Suprapubic skin (tissue), 4 donors: ENCODE data around the gene HIBADH. TPM values are rescaled to one million over a fixed set of nuclear protein-coding genes. Genes with fewer than 3 reads are reported as not detected.

Experiments used
- DNase-seq, 2 donors: peaks; one replicate each; pipeline ENCODE4 v3.0.0-alpha.2; 2019; ENCODE audit warnings: low spot score in 2 of 2
- H3K27ac ChIP-seq: fragments of 200-600 bp; sonication (generic); one replicate; pipeline ENCODE4 v1.5.1; 2019
- H3K27me3 ChIP-seq: fragments of 200-600 bp; sonication (generic); one replicate; pipeline ENCODE4 v1.5.1; 2019
- H3K36me3 ChIP-seq: fragments of 200-600 bp; sonication (generic); one replicate; pipeline ENCODE4 v1.5.1; 2019
- H3K4me1 ChIP-seq: fragments of 200-600 bp; sonication (generic); one replicate; pipeline ENCODE4 v1.5.1; 2019
- H3K4me3 ChIP-seq: fragments of 200-600 bp; sonication (generic); one replicate; pipeline ENCODE4 v1.5.1; 2019; ENCODE audit warnings: mild to moderate bottlenecking
- H3K9me3 ChIP-seq: fragments of 200-600 bp; sonication (generic); one replicate; pipeline ENCODE4 v1.5.1; 2019
- EP300 ChIP-seq: sonication (generic); formaldehyde crosslinking; IDR thresholded peaks from one replicate; pipeline ENCODE4 v1.6.1; 2017; ENCODE audit warnings: antibody characterized with exemption
- POLR2A ChIP-seq, 2 donors: fragments of 450-650 bp; IDR thresholded peaks; one replicate each; pipeline ENCODE4 v1.6.1; 2017; ENCODE audit warnings: antibody characterized with exemption in 2 of 2, mild to moderate bottlenecking in 2 of 2, moderate library complexity in 2 of 2
- POLR2AphosphoS5 ChIP-seq, 3 donors: sonication (generic); formaldehyde crosslinking; IDR thresholded peaks; one replicate each; pipeline ENCODE4 v1.6.1; 2017; ENCODE audit warnings: antibody characterized with exemption in 3 of 3
- WGBS: methylation state at CpG from one replicate; pipeline ENCODE4 v1.1.5; 2018; 5-methylcytosine and 5-hydroxymethylcytosine counted together
- total RNA-seq, 4 donors: library from RNA; depleted of rRNA; stranded (reverse); fragments of >200 nt; gene quantifications; one replicate each; pipeline ENCODE4 v1.1.0, GENCODE V29; 2016
- TF ChIP-seq, protein P1 (sequence below), 2 donors: fragments of 200-600 bp in 1 of 2; fragments of 450-650 bp in 1 of 2; sonication (generic) in 1 of 2; IDR thresholded peaks; one replicate each; pipeline ENCODE4 v1.5.1; 2016 to 2019; ENCODE audit warnings: antibody characterized with exemption in 2 of 2, mild to moderate bottlenecking in 1 of 2, moderate library complexity in 1 of 2

HIBADH gene
- total RNA-seq, 4 donors from 2014 or later, result 27.9 to 35.2 (median 30.2) TPM

DNA sequence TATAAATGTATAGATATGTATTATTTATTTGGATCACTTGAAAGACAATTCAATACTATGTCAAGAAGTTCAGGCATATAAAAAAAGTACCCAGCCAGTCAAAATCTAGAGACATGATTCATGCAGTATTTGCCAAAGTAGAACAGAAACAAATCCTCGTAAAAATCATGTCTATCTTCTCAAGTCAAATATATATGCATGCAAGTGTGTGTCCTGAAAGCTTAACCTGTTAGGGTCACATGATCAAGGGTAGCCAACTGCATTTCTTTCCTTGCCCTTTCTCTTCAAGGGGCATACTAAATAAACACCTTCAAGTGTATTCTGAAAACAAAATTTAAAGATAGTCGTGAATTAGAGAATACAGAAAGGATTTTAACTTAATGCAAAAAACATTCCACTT lies 107.0 kb downstream of the HIBADH start:
- no peak for DNase-seq
- Histone ChIP-seq H3K27me3 (no peaks in the 10 kb centered on the region), H3K36me3 (no peaks in the 10 kb centered on the region), H3K9me3 (no peaks in the 10 kb centered on the region), H3K4me3 (no peak overlapping the region), H3K27ac (no peak overlapping the region), H3K4me1 (no peaks in the 10 kb centered on the region)
- TF ChIP-seq POLR2AphosphoS5 (IDR thresholded peaks at IDR 0.05) (no peak), POLR2A (IDR thresholded peaks at IDR 0.05) (no peak), EP300 (no peak)
- TF ChIP-seq, protein P1, sequence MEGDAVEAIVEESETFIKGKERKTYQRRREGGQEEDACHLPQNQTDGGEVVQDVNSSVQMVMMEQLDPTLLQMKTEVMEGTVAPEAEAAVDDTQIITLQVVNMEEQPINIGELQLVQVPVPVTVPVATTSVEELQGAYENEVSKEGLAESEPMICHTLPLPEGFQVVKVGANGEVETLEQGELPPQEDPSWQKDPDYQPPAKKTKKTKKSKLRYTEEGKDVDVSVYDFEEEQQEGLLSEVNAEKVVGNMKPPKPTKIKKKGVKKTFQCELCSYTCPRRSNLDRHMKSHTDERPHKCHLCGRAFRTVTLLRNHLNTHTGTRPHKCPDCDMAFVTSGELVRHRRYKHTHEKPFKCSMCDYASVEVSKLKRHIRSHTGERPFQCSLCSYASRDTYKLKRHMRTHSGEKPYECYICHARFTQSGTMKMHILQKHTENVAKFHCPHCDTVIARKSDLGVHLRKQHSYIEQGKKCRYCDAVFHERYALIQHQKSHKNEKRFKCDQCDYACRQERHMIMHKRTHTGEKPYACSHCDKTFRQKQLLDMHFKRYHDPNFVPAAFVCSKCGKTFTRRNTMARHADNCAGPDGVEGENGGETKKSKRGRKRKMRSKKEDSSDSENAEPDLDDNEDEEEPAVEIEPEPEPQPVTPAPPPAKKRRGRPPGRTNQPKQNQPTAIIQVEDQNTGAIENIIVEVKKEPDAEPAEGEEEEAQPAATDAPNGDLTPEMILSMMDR (IDR thresholded peaks at IDR 0.05), result no peak
- WGBS, result 87% methylated on average over 2 of the region's 2 CpGs

DNA sequence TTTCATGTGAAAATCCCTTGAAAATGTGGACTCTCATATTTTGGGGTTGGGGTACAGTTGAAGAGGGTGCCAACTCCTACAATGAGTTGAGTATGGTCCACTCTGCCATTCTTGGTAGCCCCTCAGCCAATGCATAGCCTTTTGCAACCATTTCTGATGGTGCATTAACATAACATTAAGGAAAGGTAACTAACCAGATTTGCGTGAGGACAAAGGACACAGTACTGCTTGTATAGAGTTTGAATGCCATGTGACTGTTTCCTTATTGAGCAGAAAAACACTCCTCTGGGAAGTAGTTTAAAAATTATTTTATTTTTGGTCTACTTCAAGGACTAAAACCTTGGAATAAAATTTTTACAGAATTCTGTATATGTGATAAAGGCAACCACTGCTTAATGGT lies 107.9 kb downstream of the HIBADH start:
- Histone ChIP-seq H3K36me3 (no peaks in the 10 kb centered on the region), H3K27ac (no peak overlapping the region), H3K4me3 (no peak overlapping the region), H3K27me3 (no peaks in the 10 kb centered on the region), H3K9me3 (no peaks in the 10 kb centered on the region), H3K4me1 (no peaks in the 10 kb centered on the region)
- DNase-seq, result no peak
- no peak for TF ChIP-seq POLR2A (IDR thresholded peaks at IDR 0.05)
- no peak for TF ChIP-seq POLR2AphosphoS5 (IDR thresholded peaks at IDR 0.05)
- TF ChIP-seq EP300, result no peak
- TF ChIP-seq, protein P1 (IDR thresholded peaks at IDR 0.05), result no peak
- 85% methylated on average over 1 of the region's 1 CpG for WGBS

DNA sequence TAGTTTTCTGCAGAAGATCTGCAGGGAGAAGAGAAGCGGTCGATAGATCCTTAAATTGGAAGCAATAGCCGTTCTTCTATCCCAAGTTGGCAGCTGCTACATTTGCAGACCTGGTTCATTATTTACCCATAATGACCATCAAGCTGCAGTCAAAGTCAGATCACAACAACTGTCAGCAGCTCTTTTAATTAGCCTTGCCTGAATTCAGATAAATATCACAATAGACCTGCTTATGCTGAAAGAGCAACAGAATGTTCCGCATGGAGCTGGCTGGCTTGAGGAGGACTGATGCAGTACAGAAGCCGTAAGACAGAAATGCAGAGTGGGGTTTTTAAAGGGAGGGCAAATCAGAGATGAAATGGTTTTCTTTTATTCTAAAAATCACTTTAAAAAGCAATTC lies 109.4 kb downstream of the HIBADH start:
- Histone ChIP-seq H3K4me3 (no peak overlapping the region), H3K27me3 (no peaks in the 10 kb centered on the region), H3K4me1 (no peaks in the 10 kb centered on the region), H3K9me3 (no peaks in the 10 kb centered on the region), H3K27ac (no peak overlapping the region), H3K36me3 (no peaks in the 10 kb centered on the region)
- TF ChIP-seq EP300 (no peak), POLR2AphosphoS5 (IDR thresholded peaks at IDR 0.05) (no peak), POLR2A (IDR thresholded peaks at IDR 0.05) (no peak)
- TF ChIP-seq, protein P1 (IDR thresholded peaks at IDR 0.05), result no peak
- DNase-seq, result no peak
- WGBS, result 91% methylated on average over 5 of the region's 5 CpGs

DNA sequence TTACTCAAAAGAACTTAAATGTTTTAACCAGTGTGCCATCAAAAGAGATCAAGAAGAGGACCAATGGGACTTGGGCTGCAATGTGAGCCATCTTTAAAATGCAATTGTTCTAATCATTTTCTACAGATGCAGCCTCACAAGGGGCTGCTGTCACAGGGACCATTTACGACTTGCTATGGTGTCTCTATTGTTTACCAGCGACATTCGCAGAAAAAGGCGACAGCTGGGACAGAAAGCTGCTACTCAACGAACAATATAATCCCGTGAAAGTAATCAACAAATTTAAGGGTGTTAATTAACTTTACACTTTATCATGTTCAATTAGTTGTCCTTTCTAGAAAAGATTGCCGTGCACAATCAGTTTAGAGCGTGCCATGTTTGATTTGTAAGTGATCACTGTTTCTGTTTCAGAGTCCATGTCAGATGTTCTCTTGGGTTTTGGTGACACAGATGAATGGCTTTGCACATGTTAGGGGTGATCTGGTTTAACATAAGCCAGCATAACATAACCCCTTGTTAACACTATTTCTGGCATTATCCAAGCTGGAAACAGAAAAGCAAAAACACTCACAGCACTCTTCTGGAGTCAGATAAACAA lies 110.8 kb downstream of the HIBADH start:
- 95% methylated on average over 8 of the region's 8 CpGs for WGBS
- Histone ChIP-seq H3K27ac (no peak overlapping the region), H3K27me3 (no peaks in the 10 kb centered on the region), H3K4me3 (no peak overlapping the region), H3K9me3 (no peaks in the 10 kb centered on the region), H3K36me3 (no peaks in the 10 kb centered on the region), H3K4me1 (no peaks in the 10 kb centered on the region)
- TF ChIP-seq EP300 (no peak), POLR2AphosphoS5 (IDR thresholded peaks at IDR 0.05) (no peak), POLR2A (IDR thresholded peaks at IDR 0.05) (no peak)
- TF ChIP-seq, protein P1 (IDR thresholded peaks at IDR 0.05), result no peak
- no peak for DNase-seq

DNA sequence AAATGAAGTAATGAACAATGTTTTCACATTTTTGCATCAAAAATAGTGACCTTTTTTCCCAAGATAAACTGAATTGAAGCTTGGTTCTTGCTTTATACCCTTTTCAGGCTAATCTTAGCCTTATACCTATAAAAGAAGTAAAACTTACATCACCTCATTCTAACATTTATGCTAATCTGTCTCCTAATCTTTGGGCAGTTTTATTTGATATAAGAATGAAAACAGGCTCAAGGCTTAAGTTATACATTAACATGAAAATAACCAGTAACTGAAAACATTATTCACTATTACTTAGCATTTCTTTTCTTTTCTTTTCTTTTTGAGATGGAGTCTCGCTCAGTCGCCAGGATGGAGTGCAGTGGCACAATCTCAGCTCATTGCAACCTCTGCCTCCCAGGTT lies 113.1 kb downstream of the HIBADH start:
- Histone ChIP-seq H3K4me3 (no peak overlapping the region), H3K9me3 (no peaks in the 10 kb centered on the region), H3K36me3 (no peaks in the 10 kb centered on the region), H3K27me3 (no peaks in the 10 kb centered on the region), H3K4me1 (no peaks in the 10 kb centered on the region), H3K27ac (no peak overlapping the region)
- no peak for TF ChIP-seq EP300
- TF ChIP-seq, protein P1 (IDR thresholded peaks at IDR 0.05), result no peak
- no peak for TF ChIP-seq POLR2A (IDR thresholded peaks at IDR 0.05)
- TF ChIP-seq POLR2AphosphoS5 (IDR thresholded peaks at IDR 0.05), result no peak
- WGBS, result 98% methylated on average over 2 of the region's 2 CpGs
- no peak for DNase-seq
